Measurements from ENCODE around the gene COPS2. TPM values are rescaled to one million over a fixed set of nuclear protein-coding genes. Genes with fewer than 3 reads are reported as not detected.

COPS2 gene
- polyA plus RNA-seq, 2 of the 4 experiments (the other 2 are of a cell fraction), result 64.8 to 66.6 TPM

GRCh38 chr15:49154359-49154758 is 1.0 kb downstream of the COPS2 start:
- Histone ChIP-seq H3K4me2 (peak overlapping the region; percentile 74), H3K27ac (peak overlapping the region; percentile 97 to 98; a peak in 5 of 6 replicates), H3K4me1 (peaks cover 20% of the 10 kb centered on the region; the same call in 1 of the 3 replicates), H3K9me3 (no peaks in the 10 kb centered on the region), H3K4me3 (peak overlapping the region; percentile 99)
- no peak for FAIRE-seq
- TF ChIP-seq REST (IDR thresholded peaks at IDR 0.05) (no peak), FOSL2 (IDR thresholded peaks at IDR 0.05) (no peak), FOSL2 (CRISPR knock-in tag; IDR thresholded peaks at IDR 0.05) (no peak), RCOR1 (IDR thresholded peaks at IDR 0.05; ENCODE audit: low read depth, low read length) (no peak), KDM1A (IDR thresholded peaks at IDR 0.05; ENCODE audit: low read depth) (no peak), JUNB (IDR thresholded peaks at IDR 0.05) (no peak), E2F6 (IDR thresholded peaks at IDR 0.05; ENCODE audit: borderline replicate concordance, low read depth) (no peak), CHD4 (IDR thresholded peaks at IDR 0.05; ENCODE audit: borderline replicate concordance) (no peak), JUN (IDR thresholded peaks at IDR 0.05) (no peak), ESRRA (IDR thresholded peaks at IDR 0.05; ENCODE audit: borderline replicate concordance, low read length) (no peak), TP53 (CRISPR knock-in tag; IDR thresholded peaks at IDR 0.05) (no peak), ZSCAN20 (CRISPR knock-in tag; IDR thresholded peaks at IDR 0.05) (no peak), EP300 (IDR thresholded peaks at IDR 0.05) (no peak), ZFP36 (IDR thresholded peaks at IDR 0.05; ENCODE audit: borderline replicate concordance, partially characterized antibody) (no peak), USF2 (IDR thresholded peaks at IDR 0.05) (no peak), POLR2A (IDR thresholded peaks at IDR 0.05; ENCODE audit: low read length) (no peak), HEYL (CRISPR knock-in tag; IDR thresholded peaks at IDR 0.05) (no peak), ELK1 (IDR thresholded peaks at IDR 0.05; ENCODE audit: low read depth, low read length) (no peak), POLR2AphosphoS2 (conservative IDR thresholded peaks at IDR 0.05; ENCODE audit: low read length) (no peak), HOXB5 (CRISPR knock-in tag; IDR thresholded peaks at IDR 0.05) (no peak)
- POLR2A ChIA-PET, result interaction anchor here (2.1 kb wide), 1 partner anchor 15 kb away, joined by 15 read pairs; the partner anchor contains the start of gene GALK2
- CTCF ChIA-PET, result no interaction called here
- WGBS (ENCODE audit: missing lambda C conversion rate), result 2% methylated on average over 8 of the region's 8 CpGs
- no peak for DNase-seq (ENCODE audit: low read depth in 1 of 2, low spot score in 1 of 2)
- ATAC-seq, result no peak

GRCh38 chr15:49152552-49153312 is 2.7 kb downstream of the COPS2 start:
- WGBS (ENCODE audit: missing lambda C conversion rate), result 82% methylated on average over 9 of the region's 9 CpGs
- ATAC-seq (no peak), FAIRE-seq (no peak), DNase-seq (ENCODE audit: low read depth in 1 of 2, low spot score in 1 of 2) (no peak)
- Histone ChIP-seq H3K4me3 (no peak overlapping the region), H3K27ac (no peak overlapping the region), H3K4me2 (peak overlapping the region; percentile 74; the same call in 2 of the 3 replicates), H3K9me3 (no peaks in the 10 kb centered on the region), H3K4me1 (peaks cover 23% of the 10 kb centered on the region; the same call in 1 of the 3 replicates)
- ChIA-PET POLR2A (no interaction called here), CTCF (interaction anchor here (0.6 kb wide), 1 partner anchor 291 kb away, joined by 3 read pairs; no protein-coding TSS in a partner anchor)
- no peak for TF ChIP-seq HOXA7 (CRISPR knock-in tag; IDR thresholded peaks at IDR 0.05)
- TF ChIP-seq TFCP2L1 (CRISPR knock-in tag; IDR thresholded peaks at IDR 0.05), result no peak
- no peak for TF ChIP-seq ATOH8 (CRISPR knock-in tag; IDR thresholded peaks at IDR 0.05; ENCODE audit: low read depth)
- no peak for TF ChIP-seq EP300 (IDR thresholded peaks at IDR 0.05)
- TF ChIP-seq CBX8 (IDR thresholded peaks at IDR 0.05), result no peak
- TF ChIP-seq SMC3 (IDR thresholded peaks at IDR 0.05), result no peak
- TF ChIP-seq HEYL (CRISPR knock-in tag; IDR thresholded peaks at IDR 0.05), result no peak
- no peak for TF ChIP-seq HOXB13 (CRISPR knock-in tag; IDR thresholded peaks at IDR 0.05; ENCODE audit: low read depth)
- no peak for TF ChIP-seq USF2 (IDR thresholded peaks at IDR 0.05)
- TF ChIP-seq BCL3 (IDR thresholded peaks at IDR 0.05), result no peak
- TF ChIP-seq SREBF2 (IDR thresholded peaks at IDR 0.05), result no peak
